Measurements from ENCODE around the gene COMMD1. TPM values are rescaled to one million over a fixed set of nuclear protein-coding genes. Genes with fewer than 3 reads are reported as not detected.
"Not testable (repeated sequence)": the region's sequence is repeated elsewhere in the genome, so short reads cannot be mapped to it uniquely, and the experiment has no call there.

The COMMD1 gene
- total RNA-seq, result 10 to 100 TPM; 51.8 to 78.6 (median 58.3) TPM

GRCh38 chr2:61905372-61906185, at the start of gene COMMD1:
Gene COMMD1, plus strand, starts transcription at chr2:61905674. Its CDS starts 5 bp downstream, at chr2:61905679.
- intact Hi-C loops (cut with DNase I; ENCODE audit: low total_unique reads) (loop anchor here (2.0 kb wide), 1 partner anchor 17 kb away; the partner anchor contains the start of gene CCT4), in situ Hi-C loops (cut with MboI; ENCODE audit: low sequenced_read_pairs in 4 of 4) (no loop called here)
- peak in 1 of 2 donors; percentile 39 for TF ChIP-seq POLR2A (IDR thresholded peaks at IDR 0.05)
- no peak for TF ChIP-seq CTCF (IDR thresholded peaks at IDR 0.05 in 4 of 5, conservative IDR thresholded peaks at IDR 0.05 in 1 of 5)
- Histone ChIP-seq H3K36me3 (no peaks in the 10 kb centered on the region), H3K27me3 (no peaks in the 10 kb centered on the region), H3K9me3 (no peaks in the 10 kb centered on the region), H3K4me3 (peak within 1 kb of the TSS; percentile 90 to 92 (median 90)), H3K4me1 (peaks cover 5 to 19% of the 10 kb centered on the region in 2 donors), H3K27ac (peak within 1 kb of the TSS; percentile 81 to 89 (median 84))
- peak; percentile 94 to 96 for ATAC-seq
- peak; percentile 51 to 72 for DNase-seq

GRCh38 chr2:61857224-61857623, 48.2 kb upstream of the COMMD1 start:
- H3K4me3 ChIP-seq, result no peak overlapping the region
- in situ Hi-C loops (cut with MboI; ENCODE audit: low sequenced_read_pairs in 4 of 4) (no loop called here), intact Hi-C loops (cut with DNase I; ENCODE audit: low total_unique reads) (loop anchor here (10.0 kb wide), 2 partner anchors 162 to 812 kb away; no protein-coding TSS in a partner anchor)
- H3K36me3 ChIP-seq, result no peaks in the 10 kb centered on the region
- TF ChIP-seq CTCF (IDR thresholded peaks at IDR 0.05 in 4 of 5, conservative IDR thresholded peaks at IDR 0.05 in 1 of 5), result no peak
- TF ChIP-seq POLR2A (IDR thresholded peaks at IDR 0.05), result no peak
- no peak for DNase-seq
- H3K9me3 ChIP-seq, result no peaks in the 10 kb centered on the region
- no peak for ATAC-seq
- peaks cover 8 to 13% of the 10 kb centered on the region in 2 donors for H3K4me1 ChIP-seq
- H3K27ac ChIP-seq, result no peak overlapping the region
- no peaks in the 10 kb centered on the region for H3K27me3 ChIP-seq

- Histone ChIP-seq H3K4me3 (no peak overlapping the region), H3K4me1 (no peaks in the 10 kb centered on the region), H3K36me3 (peaks cover 0 to 33% of the 10 kb centered on the region in 2 donors), H3K27me3 (no peaks in the 10 kb centered on the region), H3K9me3 (no peaks in the 10 kb centered on the region), H3K27ac (no peak overlapping the region)
- no peak for DNase-seq
- intact Hi-C loops (cut with DNase I; ENCODE audit: low total_unique reads) (no loop called here), in situ Hi-C loops (cut with MboI; ENCODE audit: low sequenced_read_pairs in 4 of 4) (no loop called here)
- no peak for ATAC-seq
- no peak for TF ChIP-seq CTCF (IDR thresholded peaks at IDR 0.05 in 4 of 5, conservative IDR thresholded peaks at IDR 0.05 in 1 of 5)
- no peak for TF ChIP-seq POLR2A (IDR thresholded peaks at IDR 0.05)
Measured at GRCh38 chr2:61862085-61862484, 43.4 kb upstream of the COMMD1 start.

GRCh38 chr2:61866482-61867089, 38.9 kb upstream of the COMMD1 start:
- not testable (repeated sequence) for ATAC-seq
- H3K36me3 ChIP-seq, result peaks cover 0 to 75% of the 10 kb centered on the region in 2 donors

GRCh38 chr2:61876400-61876799, 29.1 kb upstream of the COMMD1 start:
- no peak for ATAC-seq
- in situ Hi-C loops (cut with MboI; ENCODE audit: low sequenced_read_pairs in 4 of 4), result loop anchor here in 2 of 4 donors (25.0 kb wide), 2 partner anchors 836 to 1114 kb away; partner anchors contain the start of genes EHBP1 (in 2 of the 2) and PAPOLG (in 1 of the 2)
- no peak overlapping the region for H3K4me3 ChIP-seq
- no peaks in the 10 kb centered on the region for H3K4me1 ChIP-seq
- H3K27ac ChIP-seq, result no peak overlapping the region
- no peak for DNase-seq
- TF ChIP-seq CTCF (IDR thresholded peaks at IDR 0.05 in 4 of 5, conservative IDR thresholded peaks at IDR 0.05 in 1 of 5) (no peak), POLR2A (IDR thresholded peaks at IDR 0.05) (no peak)
- H3K27me3 ChIP-seq, result no peaks in the 10 kb centered on the region
- intact Hi-C loops (cut with DNase I; ENCODE audit: low total_unique reads), result no loop called here
- no peaks in the 10 kb centered on the region for H3K9me3 ChIP-seq
- peaks cover 9 to 99% of the 10 kb centered on the region in 2 donors for H3K36me3 ChIP-seq

More at GRCh38 chr2:61866482-61867089, 38.9 kb upstream of the COMMD1 start:
- in situ Hi-C loops (cut with MboI; ENCODE audit: low sequenced_read_pairs in 4 of 4); H3K9me3 ChIP-seq; H3K27me3 ChIP-seq; H3K4me3 ChIP-seq; intact Hi-C loops (cut with DNase I; ENCODE audit: low total_unique reads); H3K27ac ChIP-seq; H3K4me1 ChIP-seq; DNase-seq: not testable (repeated sequence)

All from gastrocnemius medialis (tissue), 4 donors.